ENCODE data around the gene SFPQ. TPM values are rescaled to one million over a fixed set of nuclear protein-coding genes. Genes with fewer than 3 reads are reported as not detected.
A peak's percentile ranks its signal among the peaks of the same experiment; 100 is the strongest.
"Not testable (repeated sequence)": the region's sequence is repeated elsewhere in the genome, so short reads cannot be mapped to it uniquely, and the experiment has no call there.

Gene SFPQ
- total and polyA plus RNA-seq, 3 experiments from 2014 or later: 168 to 360 (median 349) TPM

DNA sequence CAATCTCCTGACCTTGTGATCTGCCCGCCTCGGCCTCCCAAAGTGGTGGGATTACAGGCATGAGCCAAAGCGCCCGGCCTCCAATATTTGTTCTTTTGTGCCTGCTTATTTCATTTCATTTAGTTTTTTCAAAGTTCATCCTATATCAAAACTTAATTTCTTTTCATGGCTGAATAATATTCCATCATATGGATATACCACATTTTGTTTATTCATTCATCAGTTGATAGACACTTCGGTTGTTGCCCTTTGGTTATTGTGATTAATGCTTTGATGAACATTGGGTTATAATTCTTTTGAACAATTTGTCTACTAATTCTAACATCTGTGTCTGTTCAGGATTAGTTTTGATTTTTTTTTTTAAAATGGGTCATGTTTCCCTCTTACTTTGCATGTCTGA, 41.7 kb downstream of the SFPQ start:
- CTCF ChIA-PET: no interaction called here
- H3K4me1 Mint-ChIP-seq: peaks cover 6 to 14% (median 6%) of the 10 kb centered on the region in 3 donors
- no peak overlapping the region for H3K27ac ChIP-seq (ENCODE audit: low read depth, low read length)
- H3K27ac Mint-ChIP-seq: no peak overlapping the region
- H3K4me3 ChIP-seq (ENCODE audit: low read length): no peak overlapping the region
- H3K27me3 Mint-ChIP-seq: peaks cover 3% of the 10 kb centered on the region in 2 donors
- H3K36me3 Mint-ChIP-seq: peaks cover 0 to 5% (median 0%) of the 10 kb centered on the region in 3 donors
- POLR2A ChIA-PET: no interaction called here
- DNase-seq: no peak
- H3K27me3 ChIP-seq (ENCODE audit: insufficient read depth, low read length, poor library complexity, severe bottlenecking): no peaks in the 10 kb centered on the region
- H3K36me3 ChIP-seq (ENCODE audit: insufficient read depth, low read length): no peaks in the 10 kb centered on the region
- H3K9me3 ChIP-seq (ENCODE audit: low read length): no peaks in the 10 kb centered on the region
- H3K9me3 Mint-ChIP-seq: peaks cover 0 to 8% (median 0%) of the 10 kb centered on the region in 5 donors
- H3K4me3 Mint-ChIP-seq: no peak overlapping the region
- H3K4me1 ChIP-seq (ENCODE audit: insufficient read depth, low read length): no peaks in the 10 kb centered on the region

DNA sequence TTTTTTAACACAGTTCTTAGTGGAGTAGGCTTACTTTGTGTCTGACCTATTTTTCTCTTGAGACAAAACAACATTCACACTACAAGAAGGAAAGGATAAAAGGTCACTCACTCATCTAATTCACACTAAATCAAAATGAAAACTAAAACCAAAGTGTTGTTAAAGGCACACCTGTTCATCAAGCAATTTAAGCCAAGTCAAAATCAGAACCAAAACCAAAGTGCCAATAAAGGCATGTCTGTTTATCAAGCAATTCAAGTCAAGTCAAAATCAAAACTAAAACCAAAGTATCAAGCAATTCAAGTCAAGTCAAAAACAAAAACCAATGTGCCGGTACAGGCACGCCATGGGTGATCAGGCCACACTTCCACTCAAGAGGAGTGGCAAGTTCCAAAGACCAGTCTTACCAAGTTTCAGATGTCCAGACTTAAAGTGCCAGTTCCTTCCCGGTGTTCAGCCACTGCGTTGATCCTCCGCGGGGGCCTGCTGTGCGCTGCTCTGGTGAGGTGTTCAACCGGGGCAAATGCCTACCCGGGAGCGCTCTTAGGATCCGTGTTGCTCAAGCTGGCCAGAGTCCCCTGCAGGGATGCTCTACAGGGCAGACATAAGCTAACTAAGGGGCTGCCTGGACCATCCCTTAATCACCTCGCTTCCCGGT, 46.9 kb downstream of the SFPQ start:
- H3K4me3 ChIP-seq (ENCODE audit: low read length); H3K4me1 ChIP-seq (ENCODE audit: insufficient read depth, low read length); H3K27me3 Mint-ChIP-seq; H3K9me3 Mint-ChIP-seq; CTCF ChIA-PET; H3K27ac ChIP-seq (ENCODE audit: low read depth, low read length); H3K27me3 ChIP-seq (ENCODE audit: insufficient read depth, low read length, poor library complexity, severe bottlenecking); POLR2A ChIA-PET; H3K36me3 ChIP-seq (ENCODE audit: insufficient read depth, low read length); H3K36me3 Mint-ChIP-seq; H3K9me3 ChIP-seq (ENCODE audit: low read length): not testable (repeated sequence)
- peak in 1 of 5 donors; percentile 3 for DNase-seq
- peak overlapping the region in 6 of 8 donors; percentile 23 to 84 (median 53) for H3K27ac Mint-ChIP-seq
- peaks cover 11 to 15% (median 12%) of the 10 kb centered on the region in 3 donors for H3K4me1 Mint-ChIP-seq
- H3K4me3 Mint-ChIP-seq: peak overlapping the region in 3 of 7 donors; percentile 12 to 66 (median 51)

DNA sequence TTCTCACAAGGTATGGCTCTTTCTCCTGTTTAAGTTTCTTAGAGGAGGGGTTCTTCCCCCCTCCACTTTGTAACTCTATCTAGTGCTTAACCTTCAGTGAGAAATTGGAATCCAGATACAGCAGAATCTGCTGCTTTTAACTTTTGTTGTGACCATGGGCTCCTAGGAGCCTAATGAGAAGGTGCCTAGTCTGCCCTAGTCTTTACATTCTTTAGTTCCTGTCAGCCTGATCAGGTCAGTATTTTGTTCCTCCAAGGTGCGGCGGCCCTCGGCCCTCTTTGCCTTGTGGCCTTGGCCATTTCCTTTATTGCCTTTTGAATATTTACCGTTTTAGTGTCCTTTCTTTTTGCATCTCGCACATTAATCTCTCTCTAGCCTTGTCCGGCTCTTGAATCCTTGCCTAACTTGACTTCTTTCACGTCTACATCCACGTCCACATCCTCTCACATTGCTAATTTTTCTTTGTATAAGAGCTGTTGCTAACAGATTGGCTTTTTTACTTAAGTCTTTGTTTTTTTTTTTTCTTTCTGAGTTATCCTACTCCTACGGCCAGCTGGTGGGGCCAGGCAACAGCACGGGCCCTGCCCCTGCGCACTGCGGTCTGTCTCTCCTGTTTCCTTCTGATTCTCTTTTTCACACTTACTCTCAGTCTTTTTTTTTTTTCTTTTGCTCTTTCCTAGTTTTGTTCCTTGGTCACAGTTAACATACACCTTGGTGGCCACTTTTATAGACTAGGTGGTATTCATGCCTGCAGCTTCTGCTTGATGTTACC, 49.0 kb downstream of the SFPQ start:
- no peaks in the 10 kb centered on the region for H3K27me3 ChIP-seq (ENCODE audit: insufficient read depth, low read length, poor library complexity, severe bottlenecking)
- no peak overlapping the region for H3K27ac Mint-ChIP-seq
- CTCF ChIA-PET: no interaction called here
- H3K36me3 ChIP-seq (ENCODE audit: insufficient read depth, low read length): no peaks in the 10 kb centered on the region
- H3K27me3 Mint-ChIP-seq: peaks cover 3% of the 10 kb centered on the region in 2 donors
- no peak for DNase-seq
- H3K9me3 ChIP-seq (ENCODE audit: low read length): no peaks in the 10 kb centered on the region
- H3K4me1 Mint-ChIP-seq: peaks cover 11 to 15% (median 12%) of the 10 kb centered on the region in 3 donors
- no peak overlapping the region for H3K4me3 ChIP-seq (ENCODE audit: low read length)
- POLR2A ChIA-PET: no interaction called here
- no peak overlapping the region for H3K4me3 Mint-ChIP-seq
- no peak overlapping the region for H3K27ac ChIP-seq (ENCODE audit: low read depth, low read length)
- no peaks in the 10 kb centered on the region for H3K36me3 Mint-ChIP-seq
- H3K4me1 ChIP-seq (ENCODE audit: insufficient read depth, low read length): no peaks in the 10 kb centered on the region
- no peaks in the 10 kb centered on the region for H3K9me3 Mint-ChIP-seq

DNA sequence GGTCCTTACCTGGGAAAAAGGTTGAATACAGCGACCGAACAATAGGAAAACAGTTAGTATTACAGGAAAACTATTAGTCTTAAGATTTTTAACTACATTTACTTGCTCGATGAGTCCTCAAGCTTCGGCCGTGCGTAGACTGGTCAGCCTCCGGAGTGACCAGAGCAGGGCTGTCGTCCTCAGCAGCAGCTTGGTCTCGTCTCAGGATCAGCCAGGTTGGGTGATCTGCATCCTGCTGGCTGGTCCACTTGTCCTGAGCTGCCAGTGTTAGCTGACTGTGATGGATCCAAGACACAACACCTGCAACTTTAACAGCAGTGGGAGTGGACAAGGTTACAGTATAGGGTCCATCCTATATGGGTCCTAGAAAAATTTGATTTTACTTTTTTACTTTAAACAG, 50.2 kb downstream of the SFPQ start:
- H3K27me3 Mint-ChIP-seq; H3K4me1 ChIP-seq (ENCODE audit: insufficient read depth, low read length); H3K4me3 Mint-ChIP-seq; H3K27ac Mint-ChIP-seq; H3K4me3 ChIP-seq (ENCODE audit: low read length); H3K27me3 ChIP-seq (ENCODE audit: insufficient read depth, low read length, poor library complexity, severe bottlenecking); DNase-seq; H3K36me3 ChIP-seq (ENCODE audit: insufficient read depth, low read length); H3K27ac ChIP-seq (ENCODE audit: low read depth, low read length); H3K9me3 ChIP-seq (ENCODE audit: low read length); H3K36me3 Mint-ChIP-seq; CTCF ChIA-PET; H3K9me3 Mint-ChIP-seq: not testable (repeated sequence)
- POLR2A ChIA-PET: interaction anchor here (0.6 kb wide), 1 partner anchor 122 kb away, joined by 3 read pairs; no protein-coding TSS in a partner anchor
- peaks cover 11 to 15% (median 12%) of the 10 kb centered on the region in 3 donors for H3K4me1 Mint-ChIP-seq

DNA sequence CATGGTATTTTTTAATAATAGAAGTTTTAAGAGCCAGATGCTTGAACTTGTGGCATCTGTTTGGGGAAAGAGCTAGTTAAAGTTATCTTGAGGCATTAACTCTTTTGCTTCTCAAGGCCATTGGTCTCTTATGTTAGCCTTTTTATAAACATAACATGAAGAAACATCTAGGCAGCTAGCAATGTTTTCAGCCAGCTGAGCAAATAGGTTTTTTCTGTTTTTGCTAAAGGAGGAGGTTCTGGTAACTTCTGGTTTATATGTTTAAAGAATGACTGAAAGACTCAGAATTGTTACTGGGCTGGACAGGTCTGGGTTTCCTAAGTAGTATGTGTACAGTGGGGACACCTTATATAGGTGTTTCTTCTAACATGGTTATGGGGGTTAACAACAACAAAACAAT, 50.7 kb downstream of the SFPQ start:
- H3K4me3 Mint-ChIP-seq, H3K36me3 Mint-ChIP-seq: not testable (repeated sequence)

DNA sequence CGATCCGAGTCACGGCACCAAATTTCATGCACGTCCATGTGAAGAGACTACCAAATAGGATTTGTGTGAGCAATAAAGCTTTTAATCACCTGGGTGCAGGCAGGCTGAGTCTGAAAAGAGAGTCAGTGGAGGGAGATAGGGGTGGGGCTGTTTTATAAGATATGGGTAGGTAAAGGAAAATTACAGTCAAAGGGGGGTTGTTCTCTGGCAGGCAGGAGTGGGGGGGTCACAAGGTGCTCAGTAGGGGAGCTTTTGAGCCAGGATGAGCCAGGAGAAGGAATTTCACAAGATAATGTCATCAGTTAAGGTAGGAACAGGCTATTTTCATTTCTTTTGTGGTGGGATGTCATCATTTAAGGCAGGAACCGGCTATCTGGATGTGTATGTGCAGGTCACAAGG, 55.4 kb downstream of the SFPQ start:
- H3K36me3 ChIP-seq (ENCODE audit: insufficient read depth, low read length); H3K4me3 Mint-ChIP-seq; H3K36me3 Mint-ChIP-seq; H3K4me1 ChIP-seq (ENCODE audit: insufficient read depth, low read length); H3K4me3 ChIP-seq (ENCODE audit: low read length); DNase-seq; H3K27ac ChIP-seq (ENCODE audit: low read depth, low read length); POLR2A ChIA-PET; H3K27me3 ChIP-seq (ENCODE audit: insufficient read depth, low read length, poor library complexity, severe bottlenecking); H3K9me3 Mint-ChIP-seq; H3K4me1 Mint-ChIP-seq; H3K9me3 ChIP-seq (ENCODE audit: low read length); H3K27me3 Mint-ChIP-seq; CTCF ChIA-PET: not testable (repeated sequence)
- H3K27ac Mint-ChIP-seq: peak overlapping the region in 1 of 8 donors; percentile 40

More for the DNA sequence above, 50.7 kb downstream of the SFPQ start:
- H3K27ac Mint-ChIP-seq; H3K27me3 ChIP-seq (ENCODE audit: insufficient read depth, low read length, poor library complexity, severe bottlenecking); H3K4me3 ChIP-seq (ENCODE audit: low read length); H3K27me3 Mint-ChIP-seq; H3K9me3 ChIP-seq (ENCODE audit: low read length); H3K27ac ChIP-seq (ENCODE audit: low read depth, low read length); H3K36me3 ChIP-seq (ENCODE audit: insufficient read depth, low read length); H3K4me1 ChIP-seq (ENCODE audit: insufficient read depth, low read length); H3K9me3 Mint-ChIP-seq; DNase-seq; CTCF ChIA-PET: not testable (repeated sequence)
- POLR2A ChIA-PET: interaction anchor here (0.6 kb wide), 1 partner anchor 122 kb away, joined by 3 read pairs; no protein-coding TSS in a partner anchor
- H3K4me1 Mint-ChIP-seq: peaks cover 11 to 15% (median 12%) of the 10 kb centered on the region in 3 donors

DNA sequence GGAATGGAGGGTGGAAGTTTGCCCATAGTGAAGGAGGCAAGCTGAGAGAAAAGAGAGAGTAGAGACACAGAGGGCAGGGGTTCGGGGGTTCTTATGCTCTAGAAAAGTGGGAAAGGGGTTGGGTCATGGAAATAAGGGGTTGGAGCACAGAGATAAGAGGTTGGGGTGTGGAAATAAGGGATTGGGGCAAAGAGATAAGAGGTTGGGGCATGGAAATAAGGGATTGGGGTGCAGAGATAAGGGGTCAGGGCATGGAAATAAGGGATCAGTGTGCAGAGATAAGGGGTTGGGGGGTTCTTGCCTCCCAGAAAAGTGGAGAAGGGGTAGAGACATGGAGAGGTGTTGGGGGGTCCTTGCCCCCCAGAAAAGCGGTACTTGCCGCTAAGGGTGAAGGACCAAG, 56.2 kb downstream of the SFPQ start:
- no peak overlapping the region for H3K4me3 Mint-ChIP-seq
- Histone ChIP-seq H3K36me3 (ENCODE audit: insufficient read depth, low read length) (no peaks in the 10 kb centered on the region), H3K9me3 (ENCODE audit: low read length) (no peaks in the 10 kb centered on the region), H3K4me1 (ENCODE audit: insufficient read depth, low read length) (no peaks in the 10 kb centered on the region), H3K4me3 (ENCODE audit: low read length) (no peak overlapping the region), H3K27me3 (ENCODE audit: insufficient read depth, low read length, poor library complexity, severe bottlenecking) (no peaks in the 10 kb centered on the region), H3K27ac (ENCODE audit: low read depth, low read length) (no peak overlapping the region)
- H3K27me3 Mint-ChIP-seq: peaks cover 6 to 9% of the 10 kb centered on the region in 2 donors
- H3K36me3 Mint-ChIP-seq: no peaks in the 10 kb centered on the region
- no peak for DNase-seq
- ChIA-PET POLR2A (no interaction called here), CTCF (no interaction called here)
- H3K4me1 Mint-ChIP-seq: no peaks in the 10 kb centered on the region
- H3K9me3 Mint-ChIP-seq: no peaks in the 10 kb centered on the region
- H3K27ac Mint-ChIP-seq: peak overlapping the region in 1 of 8 donors; percentile 56
